GM19193 (cell line): ENCODE data around the gene LGR6.

ENCODE experiments used
- POLR2A ChIP-seq: IDR thresholded peaks from 4 replicates; pipeline ENCODE4 v1.6.1; 2011; ENCODE audit not compliant: insufficient read depth, insufficient read length; ENCODE audit errors: extremely low read depth

LGR6 gene

DNA sequence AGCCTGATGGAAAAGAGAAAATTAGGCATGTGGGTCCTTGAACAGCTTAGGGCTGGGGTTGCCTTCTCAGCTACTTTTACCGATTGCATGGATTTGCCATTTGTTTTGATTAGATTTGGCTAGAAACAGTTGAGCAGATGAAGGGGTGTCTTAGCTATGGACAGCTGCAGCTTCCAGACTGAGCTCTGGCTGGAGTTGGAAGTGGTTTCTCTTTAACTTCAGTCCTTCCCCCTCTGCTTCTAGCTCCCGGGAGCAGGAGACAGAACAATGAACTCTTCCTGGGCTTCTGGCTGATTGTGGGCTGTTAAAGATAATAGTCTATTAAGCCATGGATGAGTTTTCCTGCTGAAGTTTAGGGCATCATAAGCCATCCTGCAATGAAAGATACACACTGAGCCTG is 97.4 kb downstream of the LGR6 start:
- TF ChIP-seq POLR2A = no peak

DNA sequence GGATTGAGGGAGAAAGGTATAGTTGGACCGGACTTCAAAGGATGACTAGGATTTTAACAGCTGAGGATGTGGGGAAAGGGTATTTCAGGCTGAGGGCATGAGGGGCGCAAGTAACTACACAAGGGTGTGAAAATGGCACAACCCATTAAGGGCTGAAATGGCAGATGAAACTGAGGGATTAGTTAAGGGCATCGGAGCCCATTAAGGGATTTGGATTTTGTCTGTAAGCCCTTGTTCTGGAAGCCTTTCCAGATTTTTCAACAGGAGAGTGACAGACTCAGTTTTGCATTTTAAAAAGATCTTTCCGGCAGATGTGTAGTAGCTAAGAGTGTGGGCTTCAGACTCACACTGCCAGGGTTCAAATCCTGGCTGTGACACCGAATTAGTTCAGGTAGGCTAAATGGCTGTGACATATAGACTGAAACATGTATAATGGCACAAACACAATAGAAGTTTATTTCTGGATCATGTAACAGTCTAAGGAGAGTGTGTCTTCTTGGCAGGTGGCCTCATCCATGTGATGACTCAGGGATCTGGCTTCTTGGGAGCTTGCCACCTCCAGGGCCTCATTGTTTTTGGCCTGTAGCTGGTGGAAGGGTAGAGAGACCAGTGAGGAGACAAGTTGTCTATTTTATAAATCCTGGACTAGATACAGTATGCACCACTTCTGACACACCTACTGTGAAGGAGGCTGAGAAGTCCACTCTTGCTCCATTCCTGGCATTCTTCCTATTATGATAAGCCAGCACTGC is 98.5 kb downstream of the LGR6 start:
- TF ChIP-seq POLR2A = no peak

DNA sequence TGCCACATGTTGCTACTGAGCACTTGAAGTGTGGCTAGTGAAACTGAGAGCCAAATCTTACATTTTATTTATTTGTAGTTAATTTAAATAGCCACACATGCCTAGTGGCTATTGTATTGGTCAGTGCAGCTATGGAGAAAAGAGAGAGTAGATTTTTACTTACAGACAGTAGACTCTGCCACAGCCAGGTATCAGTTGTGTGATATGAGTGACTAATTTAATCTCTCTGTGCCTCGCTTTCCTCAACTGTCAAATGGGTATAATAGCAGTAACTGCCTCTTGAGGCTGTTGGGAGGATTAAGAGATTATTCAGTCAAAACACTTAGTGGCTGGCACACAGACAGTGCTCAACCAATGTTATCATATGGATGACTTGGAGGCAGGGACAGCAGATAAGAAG is 99.2 kb downstream of the LGR6 start:
- no peak for TF ChIP-seq POLR2A

DNA sequence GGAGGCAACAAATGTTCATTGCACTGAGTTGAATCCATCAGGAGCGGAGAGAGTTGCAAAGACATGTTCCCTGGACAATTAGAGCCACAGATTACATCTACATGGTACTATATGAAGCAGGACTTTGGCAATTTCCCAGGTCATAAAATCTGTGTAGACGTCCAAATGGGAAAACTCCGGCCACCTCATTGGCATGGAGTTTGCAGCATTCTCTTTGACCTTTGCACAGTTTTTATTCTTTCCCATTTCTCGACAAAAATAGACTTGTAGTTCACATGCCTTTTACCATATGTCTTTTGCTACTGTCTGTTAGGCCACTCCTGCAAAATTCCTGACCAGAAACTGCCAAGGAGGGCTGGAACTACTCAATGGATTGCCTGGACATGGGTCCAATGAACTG is 100.0 kb downstream of the LGR6 start:
- no peak for TF ChIP-seq POLR2A

DNA sequence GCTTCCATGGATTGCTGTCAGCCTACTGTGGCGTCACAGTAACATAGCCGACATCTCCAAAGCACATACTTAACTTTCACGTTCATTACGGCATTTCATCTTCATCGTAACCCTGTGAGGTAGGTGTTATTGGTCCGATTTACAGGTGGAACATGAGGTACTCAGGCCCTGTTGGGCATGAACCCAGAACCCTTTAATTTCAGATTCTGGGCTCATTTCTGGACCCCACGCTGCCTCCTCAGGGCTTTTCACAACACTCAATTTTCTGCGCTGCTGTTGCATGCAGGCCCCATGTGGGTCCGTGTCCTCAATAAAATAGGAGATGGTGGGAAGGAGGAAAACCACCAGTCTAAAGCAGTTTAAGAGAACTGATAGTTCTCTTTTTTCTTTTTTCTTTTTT is 108.6 kb downstream of the LGR6 start:
- no peak for TF ChIP-seq POLR2A

DNA sequence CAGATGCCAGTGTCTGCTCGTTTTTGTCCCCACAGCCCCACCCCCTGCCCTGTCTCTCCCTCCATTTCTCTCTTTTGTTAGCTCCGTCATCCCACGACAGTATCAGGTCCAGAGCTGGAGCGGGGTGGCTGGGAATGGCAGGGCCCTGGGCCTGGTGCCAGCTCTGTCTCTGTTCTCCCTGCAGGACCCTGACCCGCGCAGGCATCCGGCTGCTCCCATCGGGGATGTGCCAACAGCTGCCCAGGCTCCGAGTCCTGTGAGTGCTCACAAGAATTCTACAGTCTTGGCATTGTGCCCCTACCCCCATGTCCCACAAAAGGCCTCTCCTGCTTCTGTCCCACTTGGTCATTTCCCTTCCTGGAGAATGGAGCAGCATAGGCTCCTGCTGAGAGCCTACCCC is 110.8 kb downstream of the LGR6 start:
- TF ChIP-seq POLR2A = no peak

DNA sequence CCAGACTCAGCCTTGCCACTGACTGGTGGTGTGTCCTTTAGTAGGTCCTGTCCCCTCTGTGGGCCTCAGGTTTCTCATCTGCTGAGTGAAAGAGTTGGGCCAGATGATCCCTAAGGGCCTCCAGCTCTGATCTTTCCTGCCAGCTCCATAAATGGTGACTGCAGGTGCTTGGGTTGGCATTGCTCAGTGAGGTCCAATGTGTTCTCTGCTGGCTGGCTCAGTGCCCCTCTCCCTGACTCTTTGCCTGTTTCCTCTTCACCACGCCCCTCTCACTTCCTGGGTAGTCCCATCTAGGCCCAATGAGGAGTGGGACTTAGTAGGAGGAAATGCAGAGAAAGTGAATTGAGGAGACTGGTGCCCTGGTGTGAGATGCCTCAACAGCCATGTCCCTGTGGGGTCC is 111.6 kb downstream of the LGR6 start:
- TF ChIP-seq POLR2A = no peak

DNA sequence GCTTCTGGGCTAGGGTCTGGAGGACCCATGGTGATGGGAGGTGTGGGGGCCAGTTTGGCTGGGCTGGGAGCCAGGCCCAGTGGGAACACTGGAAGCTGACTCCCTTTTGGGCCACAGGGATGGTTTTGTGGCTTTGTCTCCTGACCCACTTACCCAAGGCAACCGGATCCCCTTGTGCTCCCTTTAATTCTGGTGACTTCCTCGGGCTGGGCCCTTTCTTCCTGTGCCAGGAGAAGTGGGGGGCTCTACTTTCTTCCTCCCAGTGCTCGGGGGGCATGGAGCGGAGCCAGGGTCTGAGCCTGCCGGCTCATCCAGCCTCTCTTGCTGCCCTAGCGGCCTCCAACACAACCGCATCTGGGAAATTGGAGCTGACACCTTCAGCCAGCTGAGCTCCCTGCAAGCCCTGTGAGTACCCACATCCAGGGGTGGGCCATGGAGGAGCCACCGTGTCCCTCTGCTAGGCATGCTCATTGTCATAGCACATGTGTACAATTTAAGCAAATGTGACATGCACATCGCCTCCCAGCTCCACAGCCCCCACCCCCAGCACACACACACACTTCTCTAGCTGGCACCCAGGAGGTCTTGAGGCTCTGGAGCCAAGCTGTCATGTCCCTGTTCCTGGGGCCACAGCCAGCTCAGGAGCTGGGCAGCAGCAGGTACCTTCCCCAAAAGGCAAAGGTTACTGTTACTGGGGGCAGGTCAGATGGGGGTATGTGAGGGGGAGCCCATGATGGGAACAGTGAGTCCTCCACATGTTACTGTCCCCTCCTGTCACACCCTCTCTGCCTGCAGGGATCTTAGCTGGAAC is 113.1 kb downstream of the LGR6 start:
- TF ChIP-seq POLR2A = no peak

DNA sequence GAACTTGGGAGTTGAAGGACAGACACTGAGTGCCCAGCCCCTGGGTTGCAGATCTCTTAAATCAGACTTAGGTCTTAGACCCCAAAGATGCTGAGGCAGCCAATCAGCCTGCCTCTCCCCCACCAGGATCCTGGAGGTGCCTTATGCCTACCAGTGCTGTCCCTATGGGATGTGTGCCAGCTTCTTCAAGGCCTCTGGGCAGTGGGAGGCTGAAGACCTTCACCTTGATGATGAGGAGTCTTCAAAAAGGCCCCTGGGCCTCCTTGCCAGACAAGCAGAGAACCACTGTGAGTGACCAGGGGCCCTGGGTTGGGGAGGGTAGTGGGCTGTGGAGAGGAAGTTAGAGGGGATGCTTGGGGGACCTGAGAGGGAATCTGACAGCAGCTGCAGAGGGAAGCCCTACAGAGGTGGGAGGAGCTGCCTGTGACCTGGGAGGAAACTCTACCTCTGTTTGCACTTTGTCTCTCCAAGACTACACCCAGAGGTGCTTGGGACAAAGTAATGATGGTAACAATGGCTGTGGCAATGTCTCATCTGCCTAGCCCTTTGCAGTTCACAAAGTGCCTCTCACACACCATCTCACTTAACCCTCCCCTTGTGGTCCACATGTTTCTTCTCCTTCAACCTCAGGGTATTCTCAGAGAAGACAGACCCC is 116.6 kb downstream of the LGR6 start:
- TF ChIP-seq POLR2A = no peak

DNA sequence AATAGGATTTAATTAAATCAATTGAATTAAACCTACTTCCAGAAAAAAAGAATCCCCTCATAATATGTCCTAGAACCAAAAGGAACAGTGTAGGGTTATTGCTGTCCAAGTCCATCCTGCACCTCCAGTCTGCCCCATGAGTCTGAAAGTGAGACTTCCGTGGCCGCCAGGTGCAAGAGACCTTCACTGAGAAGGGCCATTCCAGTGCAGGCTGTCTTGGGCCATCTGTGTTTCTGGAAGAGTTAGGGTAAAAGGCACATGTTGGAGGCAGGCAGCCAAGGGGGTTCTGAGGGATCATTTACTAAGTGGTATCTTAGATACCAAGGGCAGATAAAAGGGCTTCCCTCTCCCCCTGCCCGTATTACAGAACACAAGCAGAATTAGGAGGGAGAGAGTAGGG is 117.1 kb downstream of the LGR6 start:
- TF ChIP-seq POLR2A = no peak

DNA sequence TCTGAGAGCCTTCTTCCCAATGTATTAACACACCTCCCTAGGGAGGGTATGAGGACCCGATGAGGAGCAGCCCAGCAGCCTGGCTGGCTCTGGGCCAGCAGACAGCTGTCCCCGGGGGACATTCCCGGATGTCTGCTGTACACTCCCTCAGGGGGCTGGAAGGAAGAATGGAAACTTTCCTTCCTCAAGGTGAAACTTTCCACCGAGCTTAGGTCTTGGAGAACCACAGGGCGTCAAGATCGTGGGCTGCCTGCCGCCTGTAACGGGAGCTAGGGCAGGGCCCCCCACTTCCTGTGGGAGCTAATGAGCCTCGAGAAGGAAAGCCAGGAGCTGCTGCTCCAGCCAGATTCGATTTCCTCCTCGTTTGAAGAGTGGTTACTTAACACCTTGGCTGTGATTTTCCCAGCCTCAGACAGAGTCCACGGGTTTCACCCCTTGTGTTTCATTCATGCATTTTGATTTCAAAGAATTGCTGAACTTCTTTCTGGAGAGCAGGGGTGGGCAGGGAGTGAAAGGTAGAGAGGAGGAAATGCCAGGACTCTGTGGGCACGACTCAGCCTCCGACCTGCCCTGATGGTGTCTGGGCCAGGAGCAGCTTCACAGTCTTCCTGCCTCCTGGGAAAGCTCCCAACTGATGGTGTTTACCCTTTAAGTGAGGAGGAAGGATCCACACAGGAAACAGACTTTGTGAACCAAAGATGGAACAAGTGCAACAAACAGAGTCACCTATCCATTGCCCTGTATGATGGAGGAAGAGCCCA is 118.5 kb downstream of the LGR6 start:
- no peak for TF ChIP-seq POLR2A

DNA sequence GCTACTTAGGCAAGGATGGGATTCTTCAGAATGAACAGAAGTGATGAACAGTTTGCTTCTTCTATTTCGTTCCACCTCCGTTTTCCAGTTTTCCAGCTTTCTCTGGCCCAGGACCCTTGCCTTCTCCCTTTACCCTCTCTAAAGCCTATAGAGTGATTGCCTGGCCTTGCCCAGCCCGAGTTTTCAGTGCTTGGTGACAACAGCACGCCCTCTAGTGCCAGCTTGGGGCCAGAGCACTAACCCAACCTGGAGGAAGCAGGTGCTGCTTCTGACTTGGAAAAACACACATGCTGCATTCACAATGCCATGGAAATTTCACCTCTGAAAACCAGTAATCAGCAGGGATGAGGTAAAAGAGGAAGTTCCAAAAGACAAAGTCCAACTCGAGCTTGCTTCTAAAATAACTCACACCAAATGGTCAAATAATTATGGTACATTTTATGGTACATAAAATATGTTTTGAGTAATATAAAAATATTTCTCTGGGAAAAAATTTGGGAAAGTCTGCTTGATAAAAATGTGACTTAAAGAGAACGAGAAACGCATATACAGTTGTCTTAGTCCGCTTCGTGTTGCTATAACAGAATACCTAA is 122.1 kb downstream of the LGR6 start:
- no peak for TF ChIP-seq POLR2A

DNA sequence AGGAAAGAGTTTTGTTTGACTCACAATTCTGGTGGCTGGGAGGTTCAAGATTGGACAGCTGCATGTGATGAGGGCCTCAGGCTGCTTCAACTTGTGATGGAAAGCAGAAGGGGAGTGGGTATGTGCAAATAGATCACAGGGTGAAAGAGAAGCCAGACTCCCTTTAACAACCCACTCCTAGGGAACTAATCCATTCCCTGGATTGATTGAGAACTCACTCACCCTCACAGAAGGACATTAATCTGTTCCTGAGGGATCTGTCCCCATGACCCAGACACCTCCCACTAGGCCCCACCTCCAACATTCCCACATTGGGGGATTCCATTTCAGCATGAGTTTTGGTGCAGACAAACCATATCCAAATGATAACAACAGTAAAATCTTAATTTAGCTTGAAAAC is 122.6 kb downstream of the LGR6 start:
- TF ChIP-seq POLR2A = no peak
